ENCODE results near the gene FUOM.

- TF ChIP-seq, protein P1, sequence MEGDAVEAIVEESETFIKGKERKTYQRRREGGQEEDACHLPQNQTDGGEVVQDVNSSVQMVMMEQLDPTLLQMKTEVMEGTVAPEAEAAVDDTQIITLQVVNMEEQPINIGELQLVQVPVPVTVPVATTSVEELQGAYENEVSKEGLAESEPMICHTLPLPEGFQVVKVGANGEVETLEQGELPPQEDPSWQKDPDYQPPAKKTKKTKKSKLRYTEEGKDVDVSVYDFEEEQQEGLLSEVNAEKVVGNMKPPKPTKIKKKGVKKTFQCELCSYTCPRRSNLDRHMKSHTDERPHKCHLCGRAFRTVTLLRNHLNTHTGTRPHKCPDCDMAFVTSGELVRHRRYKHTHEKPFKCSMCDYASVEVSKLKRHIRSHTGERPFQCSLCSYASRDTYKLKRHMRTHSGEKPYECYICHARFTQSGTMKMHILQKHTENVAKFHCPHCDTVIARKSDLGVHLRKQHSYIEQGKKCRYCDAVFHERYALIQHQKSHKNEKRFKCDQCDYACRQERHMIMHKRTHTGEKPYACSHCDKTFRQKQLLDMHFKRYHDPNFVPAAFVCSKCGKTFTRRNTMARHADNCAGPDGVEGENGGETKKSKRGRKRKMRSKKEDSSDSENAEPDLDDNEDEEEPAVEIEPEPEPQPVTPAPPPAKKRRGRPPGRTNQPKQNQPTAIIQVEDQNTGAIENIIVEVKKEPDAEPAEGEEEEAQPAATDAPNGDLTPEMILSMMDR (IDR thresholded peaks at IDR 0.05), result no peak
- TF ChIP-seq EP300 (IDR thresholded peaks at IDR 0.05) (no peak), POLR2AphosphoS5 (IDR thresholded peaks at IDR 0.05) (no peak)
Measured at GRCh38 chr10:133315847-133316246, 42.0 kb downstream of the FUOM start.

All from upper lobe of left lung (tissue), 4 donors.